Measurements from ENCODE around the gene PPT2.
"Not testable (repeated sequence)": the region's sequence is repeated elsewhere in the genome, so short reads cannot be mapped to it uniquely, and the experiment has no call there.

GRCh38 chr6:32144238-32144637 lies 9.7 kb upstream of the PPT2 start:
- TF ChIP-seq CTCF (conservative IDR thresholded peaks at IDR 0.05 in 1 of 2, IDR thresholded peaks at IDR 0.05 in 1 of 2; ENCODE audit: low read depth in 1 of 2, low read length in 2 of 2); EZH2 (IDR thresholded peaks at IDR 0.05; ENCODE audit: low read length, missing control alignments): not testable (repeated sequence)

Measured in fibroblast of lung (primary cell).